ENCODE measurements around the gene MYBL2. TPM values are rescaled to one million over a fixed set of nuclear protein-coding genes. Genes with fewer than 3 reads are reported as not detected.

MYBL2 gene
- total and polyA plus RNA-seq, 2 experiments from 2014 or later, result 3.5 to 13.8 TPM

DNA sequence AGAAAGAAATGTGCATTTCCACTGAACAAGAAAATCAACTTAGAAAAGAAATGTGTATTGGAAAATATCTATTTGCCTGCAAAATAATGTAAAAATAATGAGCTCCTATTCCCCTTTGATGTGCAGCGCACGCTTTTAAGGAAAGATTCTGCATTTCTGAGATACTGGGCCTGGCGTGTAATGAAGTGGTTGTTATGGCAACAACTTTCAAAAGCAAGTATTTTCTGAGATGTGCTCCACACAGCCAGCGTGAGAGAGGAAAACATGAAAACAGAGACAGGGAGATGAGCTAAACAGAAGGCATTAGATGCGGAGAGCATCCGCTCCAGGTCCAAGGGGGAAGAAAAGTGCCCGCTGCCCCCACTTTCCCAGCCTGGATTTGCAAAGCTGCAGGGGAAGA, 99.0 kb downstream of the MYBL2 start:
- Histone ChIP-seq H3K27me3 (peaks cover 2% of the 10 kb centered on the region), H2AFZ (no peak overlapping the region), H3K4me2 (no peak overlapping the region), H3K27ac (no peak overlapping the region), H3K9me2 (replicated peaks; ENCODE audit: insufficient read depth) (no peaks in the 10 kb centered on the region), H3K79me2 (no peaks in the 10 kb centered on the region), H4K20me1 (ENCODE audit: insufficient read depth, poor library complexity, severe bottlenecking) (no peaks in the 10 kb centered on the region), H3K4me3 (no peak overlapping the region), H3K36me3 (replicated peaks; ENCODE audit: insufficient read depth, low read depth) (no peaks in the 10 kb centered on the region), H3K9me3 (ENCODE audit: low read depth) (no peaks in the 10 kb centered on the region), H3K4me1 (ENCODE audit: insufficient read depth) (no peaks in the 10 kb centered on the region)
- TF ChIP-seq EZH2phosphoT487 (IDR thresholded peaks at IDR 0.05; ENCODE audit: low read depth, severe bottlenecking, unreplicated experiment) (no peak), EZH2 (IDR thresholded peaks at IDR 0.05; ENCODE audit: borderline replicate concordance) (no peak), CTCF (IDR thresholded peaks at IDR 0.05; ENCODE audit: poor library complexity) (no peak)
- WGBS (ENCODE audit: low lambda C conversion rate, missing lambda C conversion rate), result 73% methylated on average over 7 of the region's 7 CpGs
- no peak for DNase-seq (ENCODE audit: low spot score)

Other genes with a start within 250 kb of the MYBL2 start
- 83.6 and 90.7 TPM in 2 replicates for gene SRSF6, start 209.2 kb upstream of the MYBL2 start, total RNA-seq
- gene SRSF6, start 209.2 kb upstream of the MYBL2 start, polyA plus RNA-seq, result 31.0 and 38.0 TPM in 2 replicates
- gene L3MBTL1, start 159.4 kb upstream of the MYBL2 start, total RNA-seq, result 6.2 and 7.9 TPM in 2 replicates
- gene L3MBTL1, start 159.4 kb upstream of the MYBL2 start, polyA plus RNA-seq, result 7.5 and 14.6 TPM in 2 replicates
- 20.6 and 21.2 TPM in 2 replicates for gene SGK2, start 108.1 kb upstream of the MYBL2 start, total RNA-seq
- 8.8 and 12.5 TPM in 2 replicates for gene SGK2, start 108.1 kb upstream of the MYBL2 start, polyA plus RNA-seq
- gene IFT52, start 76.2 kb upstream of the MYBL2 start, total RNA-seq, result 38.2 and 39.8 TPM in 2 replicates
- gene IFT52, start 76.2 kb upstream of the MYBL2 start, polyA plus RNA-seq, result 21.8 and 26.3 TPM in 2 replicates
- not detected in 2 replicates for gene GTSF1L, start 59.9 kb downstream of the MYBL2 start, total RNA-seq
- not detected in 2 replicates for gene GTSF1L, start 59.9 kb downstream of the MYBL2 start, polyA plus RNA-seq
- gene TOX2, start 247.7 kb downstream of the MYBL2 start, total RNA-seq, result 0.87 and 2.8 TPM in 2 replicates
- 12.1 and 13.4 TPM in 2 replicates for gene TOX2, start 247.7 kb downstream of the MYBL2 start, polyA plus RNA-seq